Measurements from ENCODE around the gene MRPL58. TPM values are rescaled to one million over a fixed set of nuclear protein-coding genes. Genes with fewer than 3 reads are reported as not detected.
A peak's percentile ranks its signal among the peaks of the same experiment; 100 is the strongest.

MRPL58 gene
- total and polyA plus RNA-seq, 2 of the 8 experiments (the other 6 are each of a cell fraction or from before 2014, with no cell fraction given), result 43.6 to 49.1 TPM

DNA sequence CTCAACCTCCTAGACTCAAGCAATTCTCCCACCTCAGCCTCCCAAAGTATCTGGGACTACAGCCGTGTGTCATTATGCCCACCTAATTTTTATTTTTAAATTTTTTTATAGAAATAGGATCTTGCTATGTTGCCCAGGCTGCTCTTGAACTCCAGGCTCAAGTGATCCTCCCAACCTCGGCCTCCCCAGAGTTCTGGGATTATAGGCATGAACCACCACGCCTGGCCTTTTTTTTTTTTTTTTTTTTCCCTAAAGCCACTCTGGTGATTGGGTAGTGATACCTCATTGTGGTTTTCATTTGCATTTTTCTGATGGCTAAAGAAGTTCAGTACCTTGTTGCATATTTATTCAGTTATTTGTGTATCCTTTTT is 26.3 kb upstream of the MRPL58 start:
- Histone ChIP-seq H3K23me2 (ENCODE audit: low read depth, low read length) (peaks cover 18% of the 10 kb centered on the region; the same call in 1 of the 2 replicates), H4K8ac (ENCODE audit: extremely low read depth, insufficient read depth, low read length) (no peak overlapping the region), H4K20me1 (replicated peaks in 1 of 2; ENCODE audit: control insufficient read depth in 1 of 2, insufficient read depth in 2 of 2, low read length in 2 of 2) (peaks cover 4 to 5% of the 10 kb centered on the region in 2 experiments), H3K4me3 (ENCODE audit: extremely low read depth in 1 of 4, insufficient read depth in 2 of 4, low read depth in 3 of 4, low read length in 4 of 4) (no peak overlapping the region), H3K27ac (ENCODE audit: low read depth, low read length) (no peak overlapping the region), H2BK120ac (replicated peaks; ENCODE audit: low read depth, low read length) (no peak overlapping the region), H3K27me3 (replicated peaks in 1 of 4; ENCODE audit: control insufficient read depth in 3 of 4, extremely low read depth in 1 of 4, insufficient read depth in 3 of 4, low read length in 3 of 4) (0 out of 7 replicates have a peak, but pooled peaks cover 0 to 2% (median 0%) of the 10 kb centered on the region in 4 experiments), H2BK20ac (ENCODE audit: low read length) (no peak overlapping the region), H2BK12ac (ENCODE audit: low read depth, low read length) (no peak overlapping the region), H3K4me1 (replicated peaks in 1 of 4; ENCODE audit: control insufficient read depth in 3 of 4, insufficient read depth in 4 of 4, low read length in 3 of 4) (peaks cover 4 to 13% (median 12%) of the 10 kb centered on the region in 4 experiments), H3K56ac (replicated peaks; ENCODE audit: insufficient read length, low read depth, low read length) (no peak overlapping the region), H3K18ac (ENCODE audit: extremely low read depth, low read length) (no peak overlapping the region), H3K4me2 (ENCODE audit: insufficient read depth in 1 of 2, low read depth in 2 of 2, low read length in 2 of 2) (peak overlapping the region in 1 of 2 experiments; percentile 84; a peak in 1 of 4 replicates), H2BK5ac (ENCODE audit: low read depth, low read length) (no peak overlapping the region), H3K4ac (replicated peaks; ENCODE audit: insufficient read length, low read depth, low read length) (no peak overlapping the region), H4K91ac (replicated peaks; ENCODE audit: insufficient read length, low read length) (no peak overlapping the region), H3K36me3 (ENCODE audit: control insufficient read depth in 2 of 4, insufficient read depth in 4 of 4, low read length in 3 of 4) (no peaks in the 10 kb centered on the region; a peak in 1 of 8 replicates), H4K5ac (ENCODE audit: insufficient read length, low read depth, low read length) (no peak overlapping the region), H2AFZ (ENCODE audit: low read length) (no peak overlapping the region), H2BK15ac (ENCODE audit: low read length) (no peak overlapping the region), H3K9ac (replicated peaks in 1 of 4; ENCODE audit: extremely low read depth in 1 of 4, low read depth in 3 of 4, low read length in 3 of 4) (no peak overlapping the region), H3K9me3 (ENCODE audit: insufficient read depth in 2 of 2, low read depth in 1 of 2, low read length in 1 of 2) (no peaks in the 10 kb centered on the region), H3K14ac (ENCODE audit: insufficient read length) (no peak overlapping the region), H3K23ac (ENCODE audit: insufficient read length) (no peak overlapping the region), H3K79me2 (ENCODE audit: control insufficient read depth in 1 of 2, insufficient read depth in 2 of 2, low read length in 2 of 2) (peaks cover 0 to 17% of the 10 kb centered on the region in 2 experiments; a peak in 1 of 4 replicates), H3K79me1 (ENCODE audit: low read depth, low read length) (no peaks in the 10 kb centered on the region; the same call in 1 of the 2 replicates), H2AK5ac (ENCODE audit: low read depth, low read length) (no peak overlapping the region)
- WGBS, 2 experiments (ENCODE audit: extremely low coverage in 1 of 2, insufficient coverage in 1 of 2, insufficient read length in 1 of 2, insufficient replicate concordance in 2 of 2, low coverage in 1 of 2, low lambda C conversion rate in 2 of 2, missing lambda C conversion rate in 1 of 2), result 96% methylated on average over 3 of the region's 3 CpGs; no CpG with 5 or more reads in 1 of the 2 experiments
- POLR2A ChIA-PET (ENCODE audit: partially characterized antibody), result interaction anchor here (4.2 kb wide), 1 partner anchor 27 kb away, joined by 48 read pairs; the partner anchor contains the start of gene MRPL58
- DNase-seq (ENCODE audit: low read depth in 1 of 2, low spot score in 2 of 2) (no peak), FAIRE-seq (no peak)
- TF ChIP-seq RNF2 (IDR thresholded peaks at IDR 0.05; ENCODE audit: borderline replicate concordance, low read depth, low read length, missing control alignments, poor library complexity, severe bottlenecking) (no peak), NANOG (IDR thresholded peaks at IDR 0.05; ENCODE audit: insufficient read depth, low read depth, low read length, poor library complexity, severe bottlenecking) (no peak), POLR2A (IDR thresholded peaks at IDR 0.05; ENCODE audit: control extremely low read depth in 1 of 2, low read depth in 2 of 2, low read length in 2 of 2) (no peak), RBBP5 (IDR thresholded peaks at IDR 0.05; ENCODE audit: borderline replicate concordance, low read depth, low read length) (no peak)
- TF ChIP-seq, protein P1, sequence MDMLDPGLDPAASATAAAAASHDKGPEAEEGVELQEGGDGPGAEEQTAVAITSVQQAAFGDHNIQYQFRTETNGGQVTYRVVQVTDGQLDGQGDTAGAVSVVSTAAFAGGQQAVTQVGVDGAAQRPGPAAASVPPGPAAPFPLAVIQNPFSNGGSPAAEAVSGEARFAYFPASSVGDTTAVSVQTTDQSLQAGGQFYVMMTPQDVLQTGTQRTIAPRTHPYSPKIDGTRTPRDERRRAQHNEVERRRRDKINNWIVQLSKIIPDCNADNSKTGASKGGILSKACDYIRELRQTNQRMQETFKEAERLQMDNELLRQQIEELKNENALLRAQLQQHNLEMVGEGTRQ (IDR thresholded peaks at IDR 0.05; ENCODE audit: low read length), result no peak
- CTCF ChIA-PET (ENCODE audit: partially characterized antibody), result no interaction called here
